Urinary bladder (tissue), 4 donors: Measurements from ENCODE around the gene CLDN34. TPM values are rescaled to one million over a fixed set of nuclear protein-coding genes. Genes with fewer than 3 reads are reported as not detected.
A peak's percentile ranks its signal among the peaks of the same experiment; 100 is the strongest.

Experiments
- DNase-seq: peaks from one replicate; pipeline ENCODE4 v3.0.0-alpha.2; 2015; ENCODE audit errors: extremely low spot score
- H3K27ac ChIP-seq: one replicate; pipeline ENCODE4 v1.5.1; 2013; ENCODE audit warnings: low read depth, mild to moderate bottlenecking, moderate library complexity
- H3K36me3 ChIP-seq: one replicate; pipeline ENCODE4 v1.6.1; 2013; ENCODE audit warnings: mild to moderate bottlenecking, moderate library complexity; ENCODE audit not compliant: insufficient read depth
- H3K4me1 ChIP-seq: one replicate; pipeline ENCODE4 v1.6.1; 2013; ENCODE audit warnings: mild to moderate bottlenecking, moderate library complexity; ENCODE audit not compliant: insufficient read depth
- H3K4me3 ChIP-seq: one replicate; pipeline ENCODE4 v1.5.1; 2013; ENCODE audit warnings: low read depth, low read length
- WGBS: extraction: QIAGEN DNeasy Blood & Tissue Kit; methylation state at CpG from one replicate; pipeline ENCODE4 v1.1.7; 2013; 5-methylcytosine and 5-hydroxymethylcytosine counted together
- polyA plus RNA-seq: library from polyadenylated mRNA; stranded (reverse); fragments of 200-250 nt; gene quantifications from one replicate; pipeline ENCODE4 v1.2.3, GENCODE V29; 2013
- total RNA-seq: library from RNA; depleted of rRNA; stranded (reverse); fragments of >200 nt; gene quantifications from one replicate; pipeline ENCODE4 v1.2.3, GENCODE V29; 2014
- donor health status: healthy with polysubstance abuse.
- donor health status: healthy.

Gene CLDN34
- total and polyA plus RNA-seq, 2 donors = 0.32 TPM; not detected in 1

DNA sequence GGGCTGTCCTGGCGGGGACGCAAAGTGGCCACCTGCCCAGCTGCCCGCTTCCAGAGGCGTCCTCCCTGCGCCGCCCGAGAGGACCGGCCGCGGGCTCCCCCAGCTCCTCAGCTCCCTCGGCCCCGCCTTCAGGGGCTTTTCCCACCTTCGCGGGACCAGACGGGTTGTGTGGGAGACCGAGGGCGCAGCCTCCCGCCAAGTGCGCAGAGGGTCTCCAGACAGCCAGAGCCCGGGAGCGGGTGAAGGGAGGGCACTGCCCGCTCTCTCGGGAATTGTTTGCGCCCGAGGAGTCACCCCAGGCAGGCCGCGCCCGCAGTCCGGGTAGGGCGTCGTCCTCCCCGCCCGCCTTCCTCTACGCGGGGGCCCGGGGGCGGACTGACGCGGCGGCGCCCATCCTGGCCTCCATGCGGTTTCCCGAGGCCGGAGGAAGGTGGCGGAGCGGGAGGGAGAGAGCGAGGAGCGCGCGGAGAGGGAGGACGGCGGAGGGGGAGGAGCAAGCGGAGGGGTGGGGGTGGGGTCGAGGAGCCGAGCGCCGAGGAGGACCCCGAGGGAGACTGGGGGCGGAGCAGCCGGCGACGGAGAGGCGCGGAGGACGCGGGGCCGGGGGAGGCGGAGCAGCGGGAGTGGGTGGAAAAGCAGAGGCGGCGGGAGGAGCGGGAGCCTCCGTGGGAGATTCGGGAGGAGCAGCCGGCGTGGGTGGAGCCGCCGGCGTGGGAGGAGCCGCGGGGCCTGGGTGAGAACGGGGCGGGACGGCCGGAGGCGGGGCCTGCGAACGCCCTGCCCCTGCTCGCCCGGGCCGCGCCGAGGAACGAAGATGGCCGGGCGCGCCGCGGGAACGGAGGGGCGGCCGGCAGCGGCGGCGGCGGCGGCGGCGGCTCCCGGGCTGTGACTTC lies 47.5 kb downstream of the CLDN34 start:
- H3K27ac ChIP-seq = peak overlapping the region; percentile 83
- DNase-seq = no peak
- H3K4me1 ChIP-seq = no peaks in the 10 kb centered on the region
- peak overlapping the region; percentile 86 for H3K4me3 ChIP-seq
- under 1% methylated on average over 96 of the region's 110 CpGs for WGBS
- H3K36me3 ChIP-seq = no peaks in the 10 kb centered on the region

DNA sequence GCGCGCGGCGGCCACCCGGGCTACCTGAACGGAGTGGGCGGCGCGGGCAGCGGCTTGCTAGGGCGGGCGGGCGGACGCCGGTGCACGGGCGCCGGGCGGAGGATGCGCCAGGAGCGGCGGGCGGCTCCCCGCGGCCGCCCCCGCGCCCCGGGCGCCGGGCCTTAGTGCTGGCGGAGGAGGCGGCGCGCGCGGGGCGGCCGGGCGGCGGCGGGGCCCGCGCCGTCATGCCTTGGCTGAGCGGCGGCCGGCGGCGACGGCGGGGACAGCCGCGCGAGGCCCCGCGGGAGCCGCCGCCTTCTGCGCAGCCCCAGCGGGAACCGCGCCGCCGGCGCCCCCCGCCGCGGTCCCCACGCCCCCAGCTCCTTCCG lies 48.2 kb downstream of the CLDN34 start:
- no peak for DNase-seq
- H3K27ac ChIP-seq = peak overlapping the region; percentile 67
- WGBS = under 1% methylated on average over 41 of the region's 71 CpGs
- no peaks in the 10 kb centered on the region for H3K4me1 ChIP-seq
- H3K36me3 ChIP-seq = no peaks in the 10 kb centered on the region
- H3K4me3 ChIP-seq = peak overlapping the region; percentile 86

DNA sequence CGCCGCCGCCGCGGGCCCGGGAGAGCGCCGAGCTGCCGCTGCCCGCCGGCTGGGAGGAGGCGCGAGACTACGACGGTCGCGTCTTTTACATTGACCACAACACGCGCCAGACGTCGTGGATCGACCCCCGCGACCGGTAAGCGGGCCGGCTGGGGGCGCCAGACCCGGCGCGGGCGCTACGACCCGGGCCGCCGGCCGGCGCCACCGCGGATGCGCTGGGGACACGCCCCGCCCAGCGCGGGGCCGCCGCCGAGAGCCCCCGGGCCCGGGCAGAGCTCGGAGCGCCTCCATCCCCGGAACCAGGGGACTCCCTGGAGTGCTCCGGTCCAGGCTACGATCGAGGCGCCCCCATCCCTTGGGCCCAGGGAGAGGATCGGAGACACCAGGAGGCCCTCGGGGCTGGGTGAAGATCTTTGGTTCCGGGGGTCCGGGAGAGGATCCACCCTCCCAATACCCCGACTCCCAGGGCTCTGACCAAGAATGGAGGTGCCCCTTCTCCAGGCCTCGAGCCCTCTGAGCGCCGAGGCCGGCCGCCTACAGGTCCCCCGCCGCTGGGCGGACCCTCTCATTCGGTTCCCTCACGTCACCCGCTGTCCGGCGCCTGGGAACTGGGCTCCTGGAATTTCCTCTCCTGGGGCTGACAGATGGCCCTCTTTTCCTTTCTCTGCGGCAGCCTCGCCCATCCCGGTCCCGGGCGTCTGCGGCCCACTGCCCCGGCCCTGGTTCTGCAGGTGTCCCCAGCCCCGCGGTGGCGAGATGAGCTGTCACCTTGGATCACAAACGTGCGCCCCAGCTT lies 48.8 kb downstream of the CLDN34 start:
- no peaks in the 10 kb centered on the region for H3K36me3 ChIP-seq
- peak overlapping the region; percentile 52 for H3K27ac ChIP-seq
- WGBS = 3% methylated on average over 76 of the region's 87 CpGs
- no peak for DNase-seq
- H3K4me1 ChIP-seq = no peaks in the 10 kb centered on the region
- H3K4me3 ChIP-seq = peak overlapping the region; percentile 86

DNA sequence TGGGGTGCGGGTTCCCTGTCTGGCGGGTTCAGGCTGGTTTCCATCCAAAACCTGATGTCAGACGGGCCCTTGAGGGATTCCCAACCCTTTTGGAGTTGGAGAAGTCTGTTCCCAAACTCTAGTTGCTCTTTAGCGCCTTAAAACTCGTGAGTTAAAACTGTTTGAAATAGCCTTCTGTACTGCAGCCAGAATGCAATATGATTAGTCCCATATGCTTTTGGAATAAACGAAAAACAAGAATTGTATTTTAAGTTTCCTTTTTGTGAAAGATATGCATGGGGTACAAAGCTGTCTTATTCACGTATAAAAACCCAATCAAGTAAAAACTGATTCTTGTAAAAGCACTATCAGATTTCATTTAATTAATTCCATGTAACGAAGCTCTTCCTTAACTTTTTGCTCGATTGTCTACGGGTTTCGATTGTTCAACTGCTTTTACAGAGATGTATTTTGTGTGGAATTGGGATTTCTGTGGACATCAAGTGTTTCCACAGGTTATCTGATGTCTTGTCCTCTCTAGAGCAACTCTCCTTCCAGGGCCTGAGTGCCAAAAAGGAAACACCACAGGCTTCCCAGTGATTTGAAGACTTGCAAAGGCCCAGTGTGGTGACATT lies 49.5 kb downstream of the CLDN34 start:
- WGBS = 10% methylated on average over 11 of the region's 11 CpGs

DNA sequence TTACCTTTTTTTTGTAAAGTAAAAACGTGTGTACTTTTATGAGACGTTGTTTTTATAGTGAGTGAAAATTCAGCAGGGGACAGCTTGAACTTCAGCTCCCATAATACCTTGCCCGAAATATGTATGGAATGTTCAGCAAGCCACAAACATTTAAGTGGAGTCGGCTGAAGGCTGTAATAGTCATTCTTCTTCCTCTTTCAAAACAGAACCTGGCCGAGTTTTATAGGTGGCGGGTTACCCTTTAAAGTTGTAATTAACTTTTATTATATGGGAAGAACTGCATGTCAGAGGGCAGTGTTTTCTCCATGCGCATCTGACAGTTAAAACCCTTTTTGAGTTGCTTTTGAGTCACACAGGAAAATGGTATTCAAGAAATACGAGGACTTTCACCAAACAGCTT lies 50.7 kb downstream of the CLDN34 start:
- 22% methylated on average over 8 of the region's 8 CpGs for WGBS
- H3K4me1 ChIP-seq = peaks cover 3% of the 10 kb centered on the region
- no peaks in the 10 kb centered on the region for H3K36me3 ChIP-seq
- H3K27ac ChIP-seq = no peak overlapping the region
- DNase-seq = no peak
- no peak overlapping the region for H3K4me3 ChIP-seq

More for the DNA sequence above, 49.5 kb downstream of the CLDN34 start:
- H3K4me3 ChIP-seq = peak overlapping the region; percentile 86
- peak overlapping the region; percentile 52 for H3K27ac ChIP-seq
- no peak for DNase-seq
- no peaks in the 10 kb centered on the region for H3K36me3 ChIP-seq
- H3K4me1 ChIP-seq = no peaks in the 10 kb centered on the region

Other genes with a start within 250 kb of the CLDN34 start
- 0.79 TPM for gene GPR143, start 201.5 kb upstream of the CLDN34 start, total RNA-seq
- gene GPR143, start 201.5 kb upstream of the CLDN34 start, polyA plus RNA-seq = 0.94 TPM
- gene SHROOM2, start 180.9 kb upstream of the CLDN34 start, total RNA-seq = 5.8 TPM
- 2.6 TPM for gene SHROOM2, start 180.9 kb upstream of the CLDN34 start, polyA plus RNA-seq
- 4.4 TPM for gene CLCN4, start 189.6 kb downstream of the CLDN34 start, total RNA-seq
- 1.0 TPM for gene CLCN4, start 189.6 kb downstream of the CLDN34 start, polyA plus RNA-seq